ENCODE measurements around the gene WWP2. TPM values are rescaled to one million over a fixed set of nuclear protein-coding genes. Genes with fewer than 3 reads are reported as not detected.

Gene WWP2
- polyA plus RNA-seq, 3 donors from 2014 or later = 19.0 to 67.9 (median 29.3) TPM

GRCh38 chr16:69890114-69890891, 128.2 kb downstream of the WWP2 start:
- peaks cover 14 to 33% (median 29%) of the 10 kb centered on the region in 3 donors for H3K36me3 Mint-ChIP-seq
- peaks cover 0 to 2% (median 0%) of the 10 kb centered on the region in 3 donors for H3K27me3 Mint-ChIP-seq (ENCODE audit: low read depth in 3 of 3)
- H3K4me3 Mint-ChIP-seq = no peak overlapping the region
- H3K4me1 Mint-ChIP-seq = peaks cover 15 to 23% of the 10 kb centered on the region in 2 donors
- no peak for DNase-seq
- no peaks in the 10 kb centered on the region for H3K9me3 Mint-ChIP-seq
- peak overlapping the region in 1 of 6 donors; percentile 11 for H3K27ac Mint-ChIP-seq

GRCh38 chr16:69890892-69891282, 128.8 kb downstream of the WWP2 start:
- peaks cover 9 to 17% of the 10 kb centered on the region in 2 donors for H3K4me1 Mint-ChIP-seq
- peaks cover 0 to 2% (median 0%) of the 10 kb centered on the region in 3 donors for H3K27me3 Mint-ChIP-seq (ENCODE audit: low read depth in 3 of 3)
- peaks cover 11 to 36% (median 26%) of the 10 kb centered on the region in 3 donors for H3K36me3 Mint-ChIP-seq
- H3K4me3 Mint-ChIP-seq = no peak overlapping the region
- no peak for DNase-seq
- no peaks in the 10 kb centered on the region for H3K9me3 Mint-ChIP-seq
- no peak overlapping the region for H3K27ac Mint-ChIP-seq

GRCh38 chr16:69892378-69892777, 130.2 kb downstream of the WWP2 start:
- H3K9me3 Mint-ChIP-seq = no peaks in the 10 kb centered on the region
- no peak overlapping the region for H3K4me3 Mint-ChIP-seq
- peaks cover 6 to 14% of the 10 kb centered on the region in 2 donors for H3K4me1 Mint-ChIP-seq
- no peak for DNase-seq
- H3K27me3 Mint-ChIP-seq (ENCODE audit: low read depth in 3 of 3) = peaks cover 0 to 2% (median 0%) of the 10 kb centered on the region in 3 donors
- peaks cover 11 to 36% (median 25%) of the 10 kb centered on the region in 3 donors for H3K36me3 Mint-ChIP-seq
- H3K27ac Mint-ChIP-seq = peak overlapping the region in 1 of 6 donors; percentile 3

- H3K27ac Mint-ChIP-seq = peak overlapping the region in 1 of 6 donors; percentile 3
Measured at GRCh38 chr16:69893106-69893505, 131.0 kb downstream of the WWP2 start.

GRCh38 chr16:69894676-69895075, 132.5 kb downstream of the WWP2 start:
- no peak for DNase-seq
- Mint-ChIP-seq H3K4me3 (no peak overlapping the region), H3K36me3 (peaks cover 2 to 18% (median 11%) of the 10 kb centered on the region in 3 donors), H3K9me3 (no peaks in the 10 kb centered on the region), H3K27me3 (ENCODE audit: low read depth in 3 of 3) (no peaks in the 10 kb centered on the region), H3K27ac (peak overlapping the region in 1 of 6 donors; percentile 37), H3K4me1 (peaks cover 3 to 4% of the 10 kb centered on the region in 2 donors)

More at GRCh38 chr16:69893106-69893505, 131.0 kb downstream of the WWP2 start:
- H3K36me3 Mint-ChIP-seq = peaks cover 11 to 30% (median 21%) of the 10 kb centered on the region in 3 donors
- no peak for DNase-seq
- H3K4me1 Mint-ChIP-seq = peaks cover 6 to 8% of the 10 kb centered on the region in 2 donors
- no peaks in the 10 kb centered on the region for H3K27me3 Mint-ChIP-seq (ENCODE audit: low read depth in 3 of 3)
- H3K4me3 Mint-ChIP-seq = no peak overlapping the region
- no peaks in the 10 kb centered on the region for H3K9me3 Mint-ChIP-seq

- DNase-seq = no peak
- peaks cover 7 to 16% (median 13%) of the 10 kb centered on the region in 3 donors for H3K36me3 Mint-ChIP-seq
- H3K4me3 Mint-ChIP-seq = no peak overlapping the region
- no peaks in the 10 kb centered on the region for H3K4me1 Mint-ChIP-seq
- no peaks in the 10 kb centered on the region for H3K9me3 Mint-ChIP-seq
- no peak overlapping the region for H3K27ac Mint-ChIP-seq
- peaks cover 0 to 3% (median 2%) of the 10 kb centered on the region in 3 donors for H3K27me3 Mint-ChIP-seq (ENCODE audit: low read depth in 3 of 3)
Measured at GRCh38 chr16:69903865-69904415, 141.8 kb downstream of the WWP2 start.

- no peak overlapping the region for H3K27ac Mint-ChIP-seq
- H3K9me3 Mint-ChIP-seq = no peaks in the 10 kb centered on the region
Measured at GRCh38 chr16:69904495-69905170, 142.5 kb downstream of the WWP2 start.

GRCh38 chr16:69905171-69905555, 143.0 kb downstream of the WWP2 start:
- Mint-ChIP-seq H3K27me3 (ENCODE audit: low read depth in 3 of 3) (peaks cover 0 to 3% (median 2%) of the 10 kb centered on the region in 3 donors), H3K4me3 (no peak overlapping the region), H3K4me1 (no peaks in the 10 kb centered on the region), H3K27ac (no peak overlapping the region), H3K9me3 (no peaks in the 10 kb centered on the region), H3K36me3 (peaks cover 11 to 23% (median 20%) of the 10 kb centered on the region in 3 donors)
- no peak for DNase-seq

More at GRCh38 chr16:69904495-69905170, 142.5 kb downstream of the WWP2 start:
- no peak for DNase-seq
- no peaks in the 10 kb centered on the region for H3K4me1 Mint-ChIP-seq
- H3K36me3 Mint-ChIP-seq = peaks cover 7 to 19% (median 16%) of the 10 kb centered on the region in 3 donors
- peaks cover 0 to 3% (median 2%) of the 10 kb centered on the region in 3 donors for H3K27me3 Mint-ChIP-seq (ENCODE audit: low read depth in 3 of 3)
- no peak overlapping the region for H3K4me3 Mint-ChIP-seq

GRCh38 chr16:69906838-69907401, 144.8 kb downstream of the WWP2 start:
- Mint-ChIP-seq H3K4me3 (no peak overlapping the region), H3K36me3 (peaks cover 13 to 32% (median 14%) of the 10 kb centered on the region in 3 donors), H3K9me3 (no peaks in the 10 kb centered on the region), H3K27ac (no peak overlapping the region), H3K4me1 (no peaks in the 10 kb centered on the region), H3K27me3 (ENCODE audit: low read depth in 3 of 3) (peaks cover 0 to 3% (median 2%) of the 10 kb centered on the region in 3 donors)
- DNase-seq = no peak

GRCh38 chr16:69909043-69909442, 146.9 kb downstream of the WWP2 start:
- H3K36me3 Mint-ChIP-seq = peaks cover 4 to 24% (median 16%) of the 10 kb centered on the region in 3 donors
- DNase-seq = no peak
- no peak overlapping the region for H3K27ac Mint-ChIP-seq
- H3K9me3 Mint-ChIP-seq = no peaks in the 10 kb centered on the region
- H3K4me3 Mint-ChIP-seq = no peak overlapping the region
- H3K27me3 Mint-ChIP-seq (ENCODE audit: low read depth in 3 of 3) = peaks cover 0 to 5% (median 2%) of the 10 kb centered on the region in 3 donors
- H3K4me1 Mint-ChIP-seq = no peaks in the 10 kb centered on the region

- Mint-ChIP-seq H3K4me3 (no peak overlapping the region), H3K27me3 (ENCODE audit: low read depth in 3 of 3) (peaks cover 0 to 5% (median 2%) of the 10 kb centered on the region in 3 donors), H3K27ac (no peak overlapping the region), H3K9me3 (no peaks in the 10 kb centered on the region), H3K4me1 (no peaks in the 10 kb centered on the region), H3K36me3 (peaks cover 4 to 25% (median 16%) of the 10 kb centered on the region in 3 donors)
- DNase-seq = no peak
Measured at GRCh38 chr16:69909760-69910159, 147.6 kb downstream of the WWP2 start.

GRCh38 chr16:69910964-69911363, 148.8 kb downstream of the WWP2 start:
- Mint-ChIP-seq H3K9me3 (no peaks in the 10 kb centered on the region), H3K4me3 (no peak overlapping the region), H3K27me3 (ENCODE audit: low read depth in 3 of 3) (peaks cover 0 to 5% (median 2%) of the 10 kb centered on the region in 3 donors), H3K4me1 (no peaks in the 10 kb centered on the region), H3K36me3 (peaks cover 4 to 24% (median 16%) of the 10 kb centered on the region in 3 donors), H3K27ac (peak overlapping the region in 2 of 6 donors; percentile 6 to 42)
- DNase-seq = no peak

GRCh38 chr16:69916462-69916861, 154.3 kb downstream of the WWP2 start:
- Mint-ChIP-seq H3K27ac (peak overlapping the region in 2 of 6 donors; percentile 13 to 37), H3K36me3 (peaks cover 3 to 21% (median 20%) of the 10 kb centered on the region in 3 donors), H3K4me1 (no peaks in the 10 kb centered on the region), H3K4me3 (no peak overlapping the region), H3K27me3 (ENCODE audit: low read depth in 3 of 3) (peaks cover 0 to 3% (median 2%) of the 10 kb centered on the region in 3 donors), H3K9me3 (no peaks in the 10 kb centered on the region)
- no peak for DNase-seq
